HepG2 (cell line): ENCODE measurements around the gene RAD50. TPM values are rescaled to one million over a fixed set of nuclear protein-coding genes. Genes with fewer than 3 reads are reported as not detected.

Experiments
- ATAC-seq: fragments of 200-7000 bp; cut with Tn5 transposase; 3 replicates; pipeline ENCODE4 v1.9.1; 2020; ENCODE audit warnings: mild to moderate bottlenecking, moderate library complexity
- BruUV-seq: library from RNA; stranded (reverse); fragments of 400-500 nt; replicated peaks from 2 replicates; lab custom pipeline; 2021; lab: Mats Ljungman, UMichigan
- CTCF ChIA-PET: fragments of 300-600 bp; formaldehyde crosslinking; extraction: SDS; loops from one replicate; lab custom pipeline; 2021; ENCODE audit warnings: low total read pairs, inconsistent platforms, low intra/inter-chr PET ratio; lab: Yijun Ruan, JAX
- POLR2A ChIA-PET: fragments of 350-600 bp; sonication (Branson Sonifier 250); formaldehyde crosslinking; loops from one replicate; lab custom pipeline; 2020; ENCODE audit warnings: antibody characterized with exemption, inconsistent platforms; lab: Yijun Ruan, JAX
- DNase-seq: peaks from one replicate; pipeline ENCODE4 v3.0.0-alpha.2; 2015; ENCODE audit warnings: low spot score
- FAIRE-seq: peaks from 3 replicates; lab custom pipeline; 2011; peaks lifted over from hg19 to GRCh38; lab: Jason Lieb, UNC
- H2AFZ ChIP-seq: one replicate; pipeline ENCODE4 v1.6.1; 2011; ENCODE audit warnings: low read length, inconsistent platforms
- H3K27ac ChIP-seq: fragments of 300-600 bp; 3 replicates; pipeline ENCODE4 v1.8.0; 2011; ENCODE audit warnings: mixed run types, mild to moderate bottlenecking, mixed read lengths, low read length, inconsistent platforms; ENCODE audit not compliant: insufficient read depth; ENCODE audit errors: extremely low read length
- H3K27me3 ChIP-seq, 2 experiments: fragments of 200-600 bp in 1 of 2; 2 replicates in 1 of 2; 3 replicates in 1 of 2; pipeline versions ENCODE4 v1.6.0 to v1.8.0; 2011; ENCODE audit warnings: low read length in 2 of 2, mild to moderate bottlenecking in 2 of 2, moderate library complexity in 2 of 2, inconsistent platforms in 1 of 2; ENCODE audit not compliant: insufficient read depth in 2 of 2, control insufficient read depth in 1 of 2
- H3K36me3 ChIP-seq, 2 experiments: fragments of 200-600 bp in 1 of 2; replicated peaks in 1 of 2; 2 replicates in 1 of 2; 3 replicates in 1 of 2; pipeline versions ENCODE4 v1.5.1 to v1.8.0; 2011; ENCODE audit warnings: low read length in 2 of 2, inconsistent platforms in 1 of 2; ENCODE audit not compliant: insufficient read depth in 2 of 2, control insufficient read depth in 1 of 2
- H3K4me1 ChIP-seq: 2 replicates; pipeline ENCODE4 v1.5.1; 2012; ENCODE audit warnings: low read length, inconsistent platforms; ENCODE audit not compliant: insufficient read depth
- H3K4me2 ChIP-seq: 2 replicates; pipeline ENCODE4 v1.6.0; 2011; ENCODE audit warnings: low read depth, low read length, inconsistent platforms
- H3K4me3 ChIP-seq, 3 experiments: fragments of 200-600 bp in 1 of 3; sonication (generic), shearing (Covaris generic) in 1 of 3; replicated peaks in 1 of 3; 2 replicates each; pipeline ENCODE4 v1.5.1; 2011 to 2016; ENCODE audit warnings: low read length in 3 of 3, inconsistent platforms in 2 of 3, low read depth in 2 of 3, mild to moderate bottlenecking in 2 of 3, control low read depth in 1 of 3, mixed read lengths in 1 of 3; ENCODE audit not compliant: insufficient read depth in 1 of 3
- H3K79me2 ChIP-seq: one replicate; pipeline ENCODE4 v1.6.1; 2011; ENCODE audit warnings: low read length, inconsistent platforms; ENCODE audit not compliant: insufficient read depth
- H3K9ac ChIP-seq: 2 replicates; pipeline ENCODE4 v1.6.0; 2011; ENCODE audit warnings: mild to moderate bottlenecking, low read depth, low read length, inconsistent platforms; ENCODE audit not compliant: insufficient read depth
- H3K9me3 ChIP-seq: 2 replicates; pipeline ENCODE4 v1.5.1; 2012; ENCODE audit warnings: mild to moderate bottlenecking, low read length
- H4K20me1 ChIP-seq: 2 replicates; pipeline ENCODE4 v1.6.0; 2011; ENCODE audit warnings: inconsistent platforms, mild to moderate bottlenecking, low read length, moderate library complexity; ENCODE audit not compliant: insufficient read depth
- ARID3A ChIP-seq: IDR thresholded peaks from 2 replicates; pipeline ENCODE4 v1.6.1; 2012; ENCODE audit warnings: low read depth, low read length, improper control_type of control experiment
- ATAD3A ChIP-seq: sonication (generic); formaldehyde crosslinking; IDR thresholded peaks from 2 replicates; pipeline ENCODE4 v1.4.0; 2020; ENCODE audit warnings: missing genetic modification reagents
- GFI1 ChIP-seq: sonication (generic); formaldehyde crosslinking; IDR thresholded peaks from 2 replicates; pipeline ENCODE4 v1.5.0; 2020; ENCODE audit warnings: missing genetic modification reagents, mild to moderate bottlenecking, borderline replicate concordance
- HNF4G ChIP-seq, 2 experiments: sonication (generic) in 1 of 2; formaldehyde crosslinking in 1 of 2; IDR thresholded peaks; 2 replicates each; pipeline versions ENCODE4 v1.4.0 to v1.6.1; 2011 to 2020; ENCODE audit warnings: borderline replicate concordance in 2 of 2, low read depth in 2 of 2, mild to moderate bottlenecking in 2 of 2, low read length in 1 of 2, missing genetic modification reagents in 1 of 2, moderate library complexity in 1 of 2
- KAT2B ChIP-seq: fragments of 150-350 bp; IDR thresholded peaks from 2 replicates; pipeline ENCODE4 v1.6.1; 2014; ENCODE audit warnings: low read depth, low read length, borderline replicate concordance
- NR2F1 ChIP-seq, 2 experiments: fragments of 450-650 bp in 1 of 2; formaldehyde crosslinking in 1 of 2; IDR thresholded peaks; 2 replicates each; pipeline versions ENCODE4 v1.5.0 to v1.6.1; 2016 to 2020; ENCODE audit warnings: mild to moderate bottlenecking in 1 of 2, missing compliant biosample characterization in 1 of 2, missing genetic modification reagents in 1 of 2, moderate library complexity in 1 of 2
- PRPF4 ChIP-seq: fragments of 200-400 bp; formaldehyde crosslinking; IDR thresholded peaks from 2 replicates; pipeline ENCODE4 v1.6.1; 2016; ENCODE audit warnings: low read length, low read depth; ENCODE audit not compliant: poor library complexity, severe bottlenecking
- RAD51 ChIP-seq: fragments of 450-650 bp; IDR thresholded peaks from 2 replicates; pipeline ENCODE4 v1.6.1; 2016; ENCODE audit warnings: borderline replicate concordance
- SAP130 ChIP-seq: IDR thresholded peaks from 2 replicates; pipeline ENCODE4 v1.6.1; 2016; ENCODE audit warnings: low read depth
- THYN1 ChIP-seq: sonication (generic); formaldehyde crosslinking; IDR thresholded peaks from 2 replicates; pipeline ENCODE4 v1.8.1; 2023; ENCODE audit warnings: low read depth, mild to moderate bottlenecking, moderate library complexity, missing genetic modification reagents, borderline replicate concordance
- ZBTB46 ChIP-seq: sonication (generic); formaldehyde crosslinking; IDR thresholded peaks from 2 replicates; pipeline ENCODE4 v1.4.0; 2020; ENCODE audit warnings: mild to moderate bottlenecking, missing genetic modification reagents, borderline replicate concordance
- ZFP62 ChIP-seq: sonication (generic); formaldehyde crosslinking; IDR thresholded peaks from 2 replicates; pipeline ENCODE4 v1.4.0; 2020; ENCODE audit warnings: missing genetic modification reagents
- ZFP82 ChIP-seq: sonication (generic); formaldehyde crosslinking; IDR thresholded peaks from 2 replicates; pipeline ENCODE4 v1.5.1; 2020; ENCODE audit warnings: mild to moderate bottlenecking, missing genetic modification reagents, borderline replicate concordance
- ZNF224 ChIP-seq: sonication (generic); formaldehyde crosslinking; IDR thresholded peaks from 2 replicates; pipeline ENCODE4 v1.5.0; 2020; ENCODE audit warnings: mild to moderate bottlenecking, missing genetic modification reagents
- ZNF512B ChIP-seq: sonication (generic); formaldehyde crosslinking; IDR thresholded peaks from 2 replicates; pipeline ENCODE4 v1.5.1; 2020; ENCODE audit warnings: missing genetic modification reagents, mild to moderate bottlenecking, borderline replicate concordance
- ZNF577 ChIP-seq: sonication (generic); formaldehyde crosslinking; IDR thresholded peaks from 2 replicates; pipeline ENCODE4 v1.4.0; 2020; ENCODE audit warnings: mild to moderate bottlenecking, low read depth, missing genetic modification reagents, borderline replicate concordance
- ZNF703 ChIP-seq: sonication (generic); formaldehyde crosslinking; IDR thresholded peaks from 2 replicates; pipeline ENCODE4 v1.5.1; 2020; ENCODE audit warnings: missing genetic modification reagents, mild to moderate bottlenecking, moderate library complexity, borderline replicate concordance
- ZSCAN9 ChIP-seq: IDR thresholded peaks from 2 replicates; pipeline ENCODE4 v1.6.1; 2016; ENCODE audit warnings: borderline replicate concordance
- WGBS: methylation state at CpG from one replicate; pipeline ENCODE4 v1.1.6; 2017; ENCODE audit warnings: low lambda C conversion rate; 5-methylcytosine and 5-hydroxymethylcytosine counted together
- in situ Hi-C: cut with HindIII; loops from 2 replicates; pipeline ENCODE4 v1.10.0; 2017; ENCODE audit warnings: low pct_unique_long_range_greater_than_20kb; ENCODE audit not compliant: extremely low pct_ligation_motif_present
- intact Hi-C: fragments of 100-400 bp; cut with micrococcal nuclease; formaldehyde crosslinking; loops from one replicate; pipeline ENCODE4 v1.10.0; 2022; ENCODE audit not compliant: unreplicated experiment
- polyA plus RNA-seq, 8 experiments: library from polyadenylated mRNA; depleted of rRNA in 3 of 8; stranded (reverse) in 7 of 8; unstranded in 1 of 8; fragments of >200 nt; fragmentation: Illumina TruSeq in 4 of 8; extraction: Trizol in 4 of 8; gene quantifications; 2 replicates each; pipeline versions ENCODE4 v1.2.1 to v1.2.3, GENCODE V29; 2011 to 2016; ENCODE audit warnings: low read depth in 4 of 8, missing spikeins in 1 of 8, mixed read lengths in 1 of 8; ENCODE audit not compliant: insufficient read depth in 1 of 8
- total RNA-seq, 5 experiments: library from RNA; depleted of rRNA; stranded (reverse); fragments of >200 nt; fragmentation: Illumina TruSeq; extraction: Trizol; gene quantifications; 2 replicates each; pipeline ENCODE4 v1.2.3, GENCODE V29; 2016; ENCODE audit warnings: low read depth in 1 of 5

Gene RAD50
- total and polyA plus RNA-seq, 2 of the 13 experiments (the other 11 are each of a cell fraction or from before 2014, with no cell fraction given) = 19.2 to 23.4 TPM

GRCh38 chr5:132667309-132667708 is 110.5 kb downstream of the RAD50 start:
- no peak overlapping the region for H2AFZ ChIP-seq
- no TSS peak for BruUV-seq
- no peaks in the 10 kb centered on the region for H3K79me2 ChIP-seq
- H3K36me3 ChIP-seq = no peaks in the 10 kb centered on the region
- WGBS = 74% methylated on average over 10 of the region's 10 CpGs
- intact Hi-C loops (no loop called here), in situ Hi-C loops (loop anchor here (25.0 kb wide), 1 partner anchor 280 kb away; no protein-coding TSS in a partner anchor)
- no peaks in the 10 kb centered on the region for H4K20me1 ChIP-seq
- peaks cover 82% of the 10 kb centered on the region for H3K4me1 ChIP-seq
- peaks cover 3 to 23% of the 10 kb centered on the region in 2 experiments; a peak in 4 of 5 replicates for H3K27me3 ChIP-seq
- no peak overlapping the region for H3K27ac ChIP-seq
- DNase-seq (no peak), FAIRE-seq (no peak), ATAC-seq (no peak)
- H3K4me2 ChIP-seq = no peak overlapping the region
- CTCF ChIA-PET = no interaction called here
- TF ChIP-seq ZBTB46 (CRISPR knock-in tag) (no peak), PRPF4 (no peak), ARID3A (no peak), ZSCAN9 (CRISPR knock-in tag) (no peak), KAT2B (no peak), THYN1 (no peak), SAP130 (no peak), NR2F1 (CRISPR knock-in tag; IDR thresholded peaks at IDR 0.05) (no peak), ZFP82 (CRISPR knock-in tag) (no peak), ZNF224 (CRISPR knock-in tag) (no peak), ATAD3A (CRISPR knock-in tag) (no peak), ZNF577 (CRISPR knock-in tag) (no peak), ZFP62 (CRISPR knock-in tag) (no peak), RAD51 (no peak), ZNF703 (CRISPR knock-in tag) (no peak), HNF4G (IDR thresholded peaks at IDR 0.05; ENCODE audit: borderline replicate concordance, low read depth, low read length) (no peak), HNF4G (CRISPR knock-in tag; IDR thresholded peaks at IDR 0.05; ENCODE audit: borderline replicate concordance, low read depth) (no peak), ZNF512B (CRISPR knock-in tag) (no peak), GFI1 (no peak)
- no peak overlapping the region for H3K4me3 ChIP-seq
- POLR2A ChIA-PET = no interaction called here
- H3K9ac ChIP-seq = no peak overlapping the region
- no peaks in the 10 kb centered on the region for H3K9me3 ChIP-seq
